Keratinocyte (primary cell): ENCODE measurements around the gene CCNL2. TPM values are rescaled to one million over a fixed set of nuclear protein-coding genes. Genes with fewer than 3 reads are reported as not detected.

Experiments used
- DNase-seq: peaks from one replicate; pipeline ENCODE4 v3.0.0-alpha.2; 2011; ENCODE audit warnings: low read depth, missing footprints, low spot score
- FAIRE-seq: peaks from 2 replicates; lab custom pipeline; 2011; peaks lifted over from hg19 to GRCh38; lab: Jason Lieb, UNC
- H2AFZ ChIP-seq: 2 replicates; pipeline ENCODE4 v1.6.0; 2012; ENCODE audit warnings: low read length, control low read depth, inconsistent platforms; ENCODE audit not compliant: control insufficient read depth
- H3K27ac ChIP-seq: 2 replicates; pipeline ENCODE4 v1.5.1; 2011; ENCODE audit warnings: low read length; ENCODE audit not compliant: control insufficient read depth, insufficient read depth
- H3K27me3 ChIP-seq: 3 replicates; pipeline ENCODE4 v1.6.0; 2011; ENCODE audit warnings: low read length; ENCODE audit not compliant: control insufficient read depth, insufficient read depth; ENCODE audit errors: extremely low read depth
- H3K36me3 ChIP-seq, 2 experiments: 2 replicates in 1 of 2; 3 replicates in 1 of 2; pipeline ENCODE4 v1.5.1; 2011; ENCODE audit warnings: low read length in 2 of 2, mild to moderate bottlenecking in 1 of 2; ENCODE audit not compliant: control insufficient read depth in 2 of 2, insufficient read depth in 2 of 2; ENCODE audit errors: extremely low read depth in 1 of 2
- H3K4me1 ChIP-seq: 3 replicates; pipeline ENCODE4 v1.5.1; 2011; ENCODE audit warnings: low read length; ENCODE audit not compliant: control insufficient read depth, insufficient read depth; ENCODE audit errors: extremely low read depth
- H3K4me2 ChIP-seq: 3 replicates; pipeline ENCODE4 v1.6.0; 2011; ENCODE audit warnings: low read depth, low read length; ENCODE audit not compliant: control insufficient read depth, insufficient read depth; ENCODE audit errors: extremely low read depth
- H3K4me3 ChIP-seq, 3 experiments: fragments of 200-600 bp in 1 of 3; sonication (generic) in 1 of 3; 2 replicates in 2 of 3; 3 replicates in 1 of 3; pipeline ENCODE4 v1.5.1; 2011 to 2016; ENCODE audit warnings: low read length in 3 of 3, mild to moderate bottlenecking in 3 of 3, control low read depth in 2 of 3, inconsistent platforms in 1 of 3, low read depth in 1 of 3, mixed read lengths in 1 of 3, mixed run types in 1 of 3, moderate library complexity in 1 of 3; ENCODE audit not compliant: control insufficient read depth in 2 of 3, insufficient read depth in 2 of 3; ENCODE audit errors: extremely low read depth in 1 of 3
- H3K79me2 ChIP-seq: 2 replicates; pipeline ENCODE4 v1.6.0; 2012; ENCODE audit warnings: low read length; ENCODE audit not compliant: control insufficient read depth, insufficient read depth
- H3K9ac ChIP-seq: 3 replicates; pipeline ENCODE4 v1.6.0; 2011; ENCODE audit warnings: low read length; ENCODE audit not compliant: control insufficient read depth, insufficient read depth; ENCODE audit errors: extremely low read depth
- H3K9me1 ChIP-seq: 3 replicates; pipeline ENCODE4 v1.6.0; 2011; ENCODE audit warnings: low read length; ENCODE audit not compliant: control insufficient read depth, insufficient read depth; ENCODE audit errors: extremely low read depth
- H3K9me3 ChIP-seq: 2 replicates; pipeline ENCODE4 v1.5.1; 2012; ENCODE audit warnings: low read depth, low read length; ENCODE audit not compliant: control insufficient read depth
- H4K20me1 ChIP-seq: 3 replicates; pipeline ENCODE4 v1.6.0; 2011; ENCODE audit warnings: low read length; ENCODE audit not compliant: control insufficient read depth, insufficient read depth; ENCODE audit errors: extremely low read depth
- CTCF ChIP-seq, 3 experiments: IDR thresholded peaks in 1 of 3; conservative IDR thresholded peaks in 1 of 3; optimal IDR thresholded peaks in 1 of 3; 2 replicates in 2 of 3; 3 replicates in 1 of 3; pipeline versions ENCODE3 to v1.5.1; 2011; ENCODE audit warnings: low read length in 3 of 3, mild to moderate bottlenecking in 3 of 3, moderate library complexity in 2 of 3, control low read depth in 1 of 3, inconsistent platforms in 1 of 3; ENCODE audit not compliant: insufficient read depth in 2 of 3; ENCODE audit errors: extremely low read depth in 1 of 3
- EZH2 ChIP-seq: IDR thresholded peaks from one replicate; pipeline ENCODE4 v1.6.1; 2012; ENCODE audit warnings: inconsistent platforms, mild to moderate bottlenecking, low read length, moderate library complexity
- dilution Hi-C: fragments of 300-500 bp; cut with MboI; formaldehyde crosslinking; loops from one replicate; pipeline ENCODE4 v1.7.0; 2020; ENCODE audit warnings: low sequenced_read_pairs; ENCODE audit not compliant: extremely low pct_ligation_motif_present
- polyA plus RNA-seq, 5 experiments: library from polyadenylated mRNA; depleted of rRNA in 3 of 5; stranded (reverse) in 3 of 5; stranded (forward) in 1 of 5; unstranded in 1 of 5; fragments of >200 nt; gene quantifications; 1 replicate in 1 of 5; 2 replicates in 3 of 5; 3 replicates in 1 of 5; pipeline versions ENCODE4 v1.2.1 to v1.2.3, GENCODE V29; 2011 to 2012; ENCODE audit warnings: missing spikeins in 2 of 5, low read depth in 1 of 5, low replicate concordance in 1 of 5

Gene CCNL2
- polyA plus RNA-seq, 1 donor (not counting 4 experiments of a cell fraction or from before 2014, with no cell fraction given): 140 TPM

GRCh38 chr1:1433804-1434130, 34.6 kb upstream of the CCNL2 start:
- Histone ChIP-seq H3K36me3 (no peaks in the 10 kb centered on the region), H3K27me3 (no peaks in the 10 kb centered on the region), H3K4me1 (peaks cover 27% of the 10 kb centered on the region), H3K4me2 (peak overlapping the region; percentile 56), H3K27ac (peak overlapping the region; percentile 31), H4K20me1 (no peaks in the 10 kb centered on the region), H3K9me3 (no peaks in the 10 kb centered on the region), H2AFZ (peak overlapping the region; percentile 75), H3K4me3 (peak overlapping the region in 1 of 3 experiments; percentile 27), H3K9me1 (no peaks in the 10 kb centered on the region), H3K79me2 (no peaks in the 10 kb centered on the region), H3K9ac (peak overlapping the region; percentile 52)
- DNase-seq (no peak), FAIRE-seq (no peak)
- TF ChIP-seq CTCF (optimal IDR thresholded peaks at IDR 0.05 in 1 of 3, IDR thresholded peaks at IDR 0.05 in 1 of 3, conservative IDR thresholded peaks at IDR 0.05 in 1 of 3; ENCODE audit: extremely low read depth in 1 of 3, insufficient read depth in 2 of 3, low read length in 3 of 3) (no peak), EZH2 (no peak)
- dilution Hi-C loops: no loop called here

GRCh38 chr1:1432951-1433803, 34.0 kb upstream of the CCNL2 start:
- dilution Hi-C loops: no loop called here
- no peaks in the 10 kb centered on the region for H4K20me1 ChIP-seq
- no peaks in the 10 kb centered on the region for H3K9me1 ChIP-seq
- no peak for TF ChIP-seq CTCF (optimal IDR thresholded peaks at IDR 0.05 in 1 of 3, IDR thresholded peaks at IDR 0.05 in 1 of 3, conservative IDR thresholded peaks at IDR 0.05 in 1 of 3; ENCODE audit: extremely low read depth in 1 of 3, insufficient read depth in 2 of 3, low read length in 3 of 3)
- TF ChIP-seq EZH2: no peak
- peak overlapping the region; percentile 56 for H3K4me2 ChIP-seq
- H3K4me3 ChIP-seq: peak overlapping the region in 1 of 3 experiments; percentile 27
- H3K27ac ChIP-seq: peak overlapping the region; percentile 31
- H3K36me3 ChIP-seq: no peaks in the 10 kb centered on the region
- peaks cover 27% of the 10 kb centered on the region for H3K4me1 ChIP-seq
- no peaks in the 10 kb centered on the region for H3K79me2 ChIP-seq
- FAIRE-seq (no peak), DNase-seq (peak; percentile 25)
- no peaks in the 10 kb centered on the region for H3K27me3 ChIP-seq
- no peaks in the 10 kb centered on the region for H3K9me3 ChIP-seq
- peak overlapping the region; percentile 52 for H3K9ac ChIP-seq
- peak overlapping the region; percentile 75 for H2AFZ ChIP-seq
